ENCODE data around the gene TMEFF1.
A peak's percentile ranks its signal among the peaks of the same experiment; 100 is the strongest.
"Not testable (repeated sequence)": the region's sequence is repeated elsewhere in the genome, so short reads cannot be mapped to it uniquely, and the experiment has no call there.

TMEFF1 gene, protein sequence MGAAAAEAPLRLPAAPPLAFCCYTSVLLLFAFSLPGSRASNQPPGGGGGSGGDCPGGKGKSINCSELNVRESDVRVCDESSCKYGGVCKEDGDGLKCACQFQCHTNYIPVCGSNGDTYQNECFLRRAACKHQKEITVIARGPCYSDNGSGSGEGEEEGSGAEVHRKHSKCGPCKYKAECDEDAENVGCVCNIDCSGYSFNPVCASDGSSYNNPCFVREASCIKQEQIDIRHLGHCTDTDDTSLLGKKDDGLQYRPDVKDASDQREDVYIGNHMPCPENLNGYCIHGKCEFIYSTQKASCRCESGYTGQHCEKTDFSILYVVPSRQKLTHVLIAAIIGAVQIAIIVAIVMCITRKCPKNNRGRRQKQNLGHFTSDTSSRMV

DNA sequence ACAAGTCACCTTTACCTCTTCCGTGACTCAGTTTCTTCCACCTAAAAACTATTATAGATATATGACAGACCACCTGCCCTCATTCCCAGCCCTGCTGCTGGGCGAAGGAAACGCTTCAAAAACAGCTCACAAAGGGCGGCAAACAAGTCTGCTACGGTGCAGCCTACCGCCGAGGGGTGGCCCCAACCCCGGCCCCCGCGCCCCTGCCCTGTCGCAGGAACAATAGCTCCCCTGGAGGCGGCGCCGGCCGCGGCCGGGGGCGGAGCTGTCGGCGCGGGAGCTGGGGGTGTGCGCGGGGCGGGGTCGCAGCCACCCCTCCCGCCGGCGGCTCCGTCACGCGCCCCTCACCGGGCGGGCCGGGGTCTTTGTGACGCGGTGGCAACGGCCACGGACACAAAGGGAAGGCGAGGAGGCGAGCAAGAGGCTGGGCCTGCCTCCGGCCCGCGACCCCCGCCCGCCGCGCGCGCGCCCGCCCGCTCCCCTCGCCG, at the start of gene TMEFF1:
Gene TMEFF1 (plus strand): TSS at position 362 of the 488 bp plus-strand sequence. CDS start 396 bp downstream, outside the sequence.
- no peak for DNase-seq (ENCODE audit: low read depth)

DNA sequence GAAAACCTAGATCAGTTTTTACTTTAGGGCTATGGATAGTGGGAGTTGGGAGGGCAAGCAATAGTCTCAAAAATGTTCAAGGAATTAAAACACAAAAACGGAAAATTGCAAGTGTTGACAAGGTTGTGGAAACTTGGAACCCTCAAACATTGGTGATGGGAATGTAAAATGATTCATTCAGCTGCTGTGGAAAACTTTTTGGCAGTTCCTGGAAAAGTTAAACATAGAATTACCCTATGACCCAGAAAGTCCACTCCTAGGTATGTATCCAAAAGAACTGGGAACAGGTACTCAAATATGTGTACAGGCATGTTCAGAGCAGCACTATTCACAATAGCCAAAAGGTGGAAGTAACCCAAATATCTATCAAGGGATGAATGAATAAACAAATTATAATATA, 47.2 kb upstream of the TMEFF1 start:
- DNase-seq (ENCODE audit: low read depth), result no peak

GRCh38 chr9:100426189-100426529, 46.8 kb upstream of the TMEFF1 start:
- peak; percentile 50 for DNase-seq (ENCODE audit: low read depth)

DNA sequence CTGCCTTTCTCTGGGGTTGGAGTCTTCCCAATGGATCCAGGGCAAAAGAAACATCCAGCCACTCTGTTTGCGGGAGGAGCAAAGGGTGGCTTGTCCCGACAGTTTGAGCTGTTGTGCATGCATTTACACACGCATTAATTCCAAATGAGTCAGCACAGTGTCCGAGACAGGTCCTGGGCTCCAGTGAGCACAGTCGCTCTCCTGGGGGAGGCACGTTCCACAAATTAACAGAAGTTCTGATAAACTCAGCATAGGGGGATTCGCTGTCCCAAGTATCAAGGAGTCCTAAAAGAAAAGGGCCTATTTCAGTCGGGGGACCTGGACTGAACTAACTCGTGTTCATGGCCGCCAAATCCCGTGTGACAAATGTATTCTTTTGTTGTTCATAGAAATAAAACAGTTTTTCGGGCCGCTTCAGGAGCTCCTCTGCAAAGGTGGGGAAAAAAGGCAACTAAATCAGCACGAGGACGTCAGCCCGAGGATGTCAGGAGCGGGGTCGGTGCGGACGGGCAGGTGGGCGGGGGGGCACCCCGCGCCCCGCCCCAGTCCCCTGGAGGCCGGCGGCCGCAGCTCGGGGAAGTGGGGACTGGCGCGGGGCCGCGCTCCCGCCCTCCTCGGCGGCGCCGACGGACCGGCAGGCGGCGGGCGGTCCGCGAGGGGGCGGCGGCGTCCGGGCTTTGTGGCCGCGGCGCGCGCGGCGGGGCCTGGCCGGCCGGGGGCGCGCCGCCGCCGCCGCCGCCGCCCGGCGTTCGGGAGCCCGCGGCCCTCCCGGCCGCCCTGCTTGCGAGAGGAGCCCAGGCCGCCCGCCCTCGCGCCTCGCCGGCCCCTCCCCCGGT, 46.2 kb upstream of the TMEFF1 start, which contains the start of gene MSANTD3:
Gene MSANTD3 (plus strand): TSS at position 614 of the 836 bp plus-strand sequence. CDS start 14,796 bp downstream, outside the sequence.
- DNase-seq (ENCODE audit: low read depth), result peak; percentile 69

DNA sequence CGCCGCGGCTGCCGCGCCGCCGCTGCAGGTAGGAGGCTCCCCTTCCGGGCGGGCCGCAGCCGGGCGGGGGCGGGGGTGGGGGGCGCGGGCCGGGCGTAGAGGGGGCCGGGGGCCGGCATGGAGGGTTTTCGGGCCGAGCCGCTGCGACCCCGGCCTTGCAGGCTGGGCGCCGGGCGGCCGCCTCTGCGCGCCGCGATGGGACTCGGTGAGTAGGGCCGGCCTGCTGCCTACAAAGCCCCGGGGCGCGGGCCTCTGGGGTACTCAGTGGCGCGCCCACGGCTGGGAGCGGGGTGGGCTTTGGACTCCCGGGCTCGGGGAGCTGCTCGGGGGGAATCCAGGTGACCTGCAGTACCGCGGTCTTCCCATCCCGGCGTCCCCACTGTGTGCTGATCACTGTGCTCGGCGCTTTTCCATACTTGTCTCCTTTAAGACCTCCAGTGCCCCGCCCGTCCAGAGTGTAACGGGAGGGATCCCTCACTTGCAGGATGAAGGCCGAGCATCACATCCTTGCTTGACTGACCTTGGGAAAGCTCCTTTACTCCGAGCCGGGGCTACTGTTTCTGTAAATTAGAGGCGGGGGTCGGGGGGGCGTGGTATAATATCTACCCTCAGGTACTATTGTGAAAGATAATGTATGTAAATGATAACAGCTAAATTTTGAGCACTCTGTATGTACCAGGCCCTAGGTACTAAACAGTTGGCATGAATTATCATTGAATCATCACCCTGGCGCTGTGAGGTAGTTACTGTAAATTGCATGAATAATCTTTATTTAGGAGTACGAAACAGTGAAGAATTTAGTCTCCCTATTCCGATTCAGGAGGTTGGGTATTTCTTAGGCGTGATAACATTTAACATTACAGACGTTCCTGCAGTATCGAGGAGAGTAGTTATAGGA, 45.3 kb upstream of the TMEFF1 start:
- DNase-seq (ENCODE audit: low read depth), result peak; percentile 63

DNA sequence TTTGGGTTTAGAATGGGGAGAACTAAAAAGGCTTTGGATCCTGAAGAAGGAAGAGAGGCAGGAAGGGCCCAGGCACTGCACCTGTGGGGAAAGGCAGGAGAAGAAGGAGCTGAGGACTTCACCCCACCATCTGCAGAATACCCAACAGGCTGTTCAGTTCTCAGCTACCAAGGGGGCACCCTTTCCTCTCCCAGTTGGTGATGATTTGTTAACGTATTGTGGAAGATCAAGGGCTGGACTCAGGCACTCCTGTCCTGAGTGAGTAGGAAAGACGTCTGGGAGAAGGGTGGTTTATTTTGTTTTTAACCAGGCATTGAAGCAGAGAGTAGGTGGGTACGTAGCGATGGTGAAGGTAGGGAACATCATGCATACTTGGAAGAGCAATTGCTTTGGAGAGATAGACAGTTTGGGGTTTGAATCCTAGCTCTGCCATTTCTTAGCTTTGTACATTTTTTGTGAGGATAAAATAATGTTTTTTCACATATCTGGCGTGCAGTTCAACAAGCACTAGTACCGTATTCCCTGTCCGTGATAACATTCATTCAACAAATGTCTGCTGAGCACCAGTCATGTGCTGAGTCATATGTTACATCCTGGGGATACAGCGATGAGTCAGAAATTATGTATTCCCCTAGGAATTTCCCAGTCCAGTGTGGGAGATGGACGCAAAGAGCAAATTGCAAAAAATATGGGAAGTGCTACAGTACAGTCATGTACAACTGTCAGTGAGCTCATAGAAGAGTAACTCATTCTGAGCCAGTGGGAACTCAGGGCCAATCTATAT, 43.9 kb upstream of the TMEFF1 start:
- DNase-seq (ENCODE audit: low read depth), result peak; percentile 98

DNA sequence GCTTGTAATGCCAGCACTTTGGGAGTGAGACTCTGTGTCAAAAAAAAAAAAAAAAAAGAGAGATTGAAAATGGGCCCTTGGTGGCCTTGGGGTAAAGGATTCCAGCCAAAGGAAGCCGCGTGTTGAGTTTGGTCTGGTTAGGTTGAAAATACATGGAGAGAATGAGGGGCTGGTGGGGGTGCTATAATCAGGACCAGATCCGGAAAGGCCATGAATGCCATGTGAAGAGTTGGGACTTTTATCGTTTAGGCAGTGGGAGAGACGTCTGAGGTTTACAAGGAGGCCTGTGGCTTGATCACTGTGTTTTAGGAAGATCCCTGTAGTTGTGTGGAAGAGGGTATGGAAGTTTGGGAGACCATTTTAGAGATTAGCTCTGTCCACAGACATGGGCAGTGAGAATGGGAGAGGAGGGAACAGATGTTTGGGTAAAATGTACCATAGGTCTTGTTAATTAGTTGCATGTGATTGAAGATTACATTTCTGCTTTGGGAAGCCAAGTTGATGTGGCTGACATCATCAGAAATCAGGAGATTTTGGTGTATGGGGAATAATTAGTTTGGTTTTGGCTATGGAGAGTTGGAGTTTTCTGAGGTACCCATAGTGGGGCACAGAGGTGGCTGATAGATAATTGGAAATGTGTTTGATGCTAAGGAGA, 42.5 kb upstream of the TMEFF1 start:
- no peak for DNase-seq (ENCODE audit: low read depth)

DNA sequence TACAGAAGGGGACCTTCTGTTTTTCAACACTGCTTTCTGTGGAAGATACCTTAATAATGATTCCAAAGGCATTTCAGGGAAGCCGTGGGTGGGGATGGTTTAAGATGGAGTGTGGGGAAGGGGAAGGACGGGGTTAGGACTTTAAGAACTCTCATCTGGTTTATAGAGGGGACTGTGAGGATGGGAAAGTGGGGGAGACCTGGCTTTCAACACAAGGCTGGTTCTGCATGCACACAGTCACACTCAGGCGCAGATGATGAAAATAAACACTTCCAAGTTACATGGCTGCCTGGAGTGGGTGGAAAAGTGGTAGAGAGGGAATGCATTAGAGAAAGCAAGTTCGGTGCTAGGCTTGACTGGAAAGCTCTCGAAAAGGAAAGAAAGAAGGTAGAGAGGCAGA, 41.1 kb upstream of the TMEFF1 start:
- no peak for DNase-seq (ENCODE audit: low read depth)

- no peak for DNase-seq (ENCODE audit: low read depth)
Observed at GRCh38 chr9:100432736-100433135, 40.2 kb upstream of the TMEFF1 start.

- DNase-seq (ENCODE audit: low read depth), result no peak
Observed at GRCh38 chr9:100436571-100436970, 36.4 kb upstream of the TMEFF1 start.

GRCh38 chr9:100437860-100438805, 34.8 kb upstream of the TMEFF1 start:
- peak; percentile 76 for DNase-seq (ENCODE audit: low read depth)

GRCh38 chr9:100440071-100440470, 32.9 kb upstream of the TMEFF1 start:
- DNase-seq (ENCODE audit: low read depth), result peak; percentile 54

DNA sequence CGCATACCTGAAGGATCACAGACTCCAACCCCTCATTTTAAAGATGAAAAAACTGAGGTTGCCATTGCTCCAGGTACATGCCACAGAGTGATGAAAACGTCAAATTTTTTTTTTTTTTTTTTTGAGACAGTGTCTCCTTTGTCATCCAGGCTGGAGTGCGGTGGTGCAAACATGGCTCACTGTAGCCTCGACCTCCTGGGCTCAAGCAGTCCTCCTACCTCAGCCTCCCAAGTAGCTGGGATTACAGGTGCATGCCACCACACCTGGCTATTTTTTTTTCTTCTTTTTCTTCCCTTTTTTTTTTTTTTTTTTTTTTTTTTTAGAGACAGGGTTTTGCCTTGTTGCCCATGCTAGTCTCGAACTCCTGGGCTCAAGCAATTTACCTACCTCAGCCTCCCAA, 32.5 kb upstream of the TMEFF1 start:
- not testable (repeated sequence) for DNase-seq (ENCODE audit: low read depth)

DNA sequence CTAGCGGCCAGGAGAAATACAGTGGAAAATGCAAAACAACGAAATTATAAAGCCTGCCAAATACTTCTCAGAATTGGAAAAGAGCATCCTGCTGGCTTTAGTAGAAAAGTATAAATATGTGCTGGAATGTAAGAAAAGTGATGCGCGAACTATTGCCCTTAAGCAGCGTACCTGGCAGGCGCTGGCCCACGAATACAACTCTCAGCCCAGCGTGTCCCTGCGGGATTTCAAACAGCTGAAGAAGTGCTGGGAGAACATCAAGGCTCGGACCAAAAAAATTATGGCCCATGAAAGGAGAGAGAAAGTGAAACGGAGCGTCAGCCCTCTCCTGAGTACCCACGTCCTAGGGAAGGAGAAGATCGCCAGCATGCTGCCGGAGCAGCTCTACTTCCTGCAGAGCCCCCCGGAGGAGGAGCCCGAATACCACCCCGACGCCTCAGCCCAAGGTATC, 31.0 kb upstream of the TMEFF1 start:
- no peak for DNase-seq (ENCODE audit: low read depth)

- DNase-seq (ENCODE audit: low read depth), result peak; percentile 57
Observed at GRCh38 chr9:100443781-100444768, 28.9 kb upstream of the TMEFF1 start.

DNA sequence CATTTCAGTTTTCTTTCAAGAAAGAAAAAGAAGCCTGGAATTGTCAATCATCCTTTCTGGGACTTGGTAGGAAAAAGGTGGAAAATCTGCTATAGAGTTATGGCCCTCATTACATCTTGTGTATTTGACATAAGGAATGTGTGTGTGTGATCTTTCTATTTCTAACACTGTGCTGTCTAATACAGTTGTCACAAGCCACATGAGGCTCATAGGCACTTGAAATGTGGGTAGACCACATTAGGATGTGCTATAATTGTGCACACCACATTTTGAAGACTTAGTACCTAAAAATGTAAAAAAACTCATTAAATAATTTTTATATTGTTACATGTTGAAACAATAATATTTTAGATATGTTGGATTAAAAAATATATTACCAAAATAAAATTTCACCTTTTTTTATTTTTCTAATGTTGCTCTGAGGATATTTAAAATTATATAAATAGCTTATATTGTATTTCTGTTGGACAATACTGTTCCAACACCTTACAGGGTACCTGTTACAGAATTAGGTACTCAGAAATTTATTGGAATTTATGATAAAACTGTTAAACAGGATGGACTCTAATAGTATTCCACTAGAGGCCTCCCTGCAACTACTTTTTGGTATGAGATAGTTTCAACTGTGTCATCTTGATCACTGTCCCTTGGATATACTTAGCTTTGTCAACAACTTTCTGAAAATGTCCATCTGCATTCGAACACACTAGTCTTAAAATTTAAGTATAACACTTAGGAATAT, 27.6 kb upstream of the TMEFF1 start:
- DNase-seq (ENCODE audit: low read depth), result no peak

DNA sequence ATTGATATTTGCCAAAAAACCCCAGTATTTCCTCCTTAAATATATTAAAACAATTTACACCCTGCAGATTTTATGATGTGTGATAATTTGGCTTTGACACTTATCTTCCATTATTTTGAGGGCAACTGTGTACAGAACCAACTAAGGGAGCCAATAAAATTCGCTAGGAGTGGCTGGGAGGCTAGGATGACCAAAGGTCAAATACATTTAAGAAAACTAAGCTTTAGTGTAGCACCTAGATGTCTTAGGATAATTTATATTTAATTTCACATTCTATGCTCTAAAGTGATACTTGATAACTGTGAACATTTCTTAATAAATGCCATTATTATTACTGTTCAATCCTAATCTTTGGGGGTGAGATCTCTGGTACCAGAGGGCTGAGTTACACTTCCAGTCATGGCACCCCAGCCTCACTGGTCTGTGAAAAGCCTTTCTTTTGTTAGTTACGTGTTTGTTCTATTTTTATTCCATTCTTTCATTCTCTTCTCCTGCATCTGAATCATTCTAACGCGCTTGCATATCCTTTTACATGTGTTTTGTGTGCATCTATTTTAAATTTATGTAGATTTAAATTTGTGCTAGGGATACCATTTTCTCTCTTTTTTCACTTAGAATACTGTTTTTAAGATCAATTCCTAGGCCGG, 26.9 kb upstream of the TMEFF1 start:
- no peak for DNase-seq (ENCODE audit: low read depth)
